HepG2 (cell line): ENCODE data around the gene PNKP. TPM values are rescaled to one million over a fixed set of nuclear protein-coding genes. Genes with fewer than 3 reads are reported as not detected.

Source experiments
- DNMT3B ChIP-seq: conservative IDR thresholded peaks from 2 replicates; pipeline ENCODE4 v1.6.1; 2016; ENCODE audit warnings: missing biosample characterization, control low read depth
- ERF ChIP-seq: IDR thresholded peaks from 2 replicates; pipeline ENCODE4 v1.6.1; 2018; ENCODE audit warnings: missing biosample characterization, missing genetic modification reagents
- GATAD2A ChIP-seq: IDR thresholded peaks from 2 replicates; pipeline ENCODE4 v1.6.1; 2016
- HOXA7 ChIP-seq: sonication (generic); formaldehyde crosslinking; IDR thresholded peaks from 2 replicates; pipeline ENCODE4 v1.8.1; 2022; ENCODE audit warnings: mild to moderate bottlenecking, missing genetic modification reagents, moderate library complexity
- LRRFIP1 ChIP-seq: sonication (generic); formaldehyde crosslinking; conservative IDR thresholded peaks from 2 replicates; pipeline ENCODE4 v1.4.0; 2020; ENCODE audit warnings: missing genetic modification reagents
- MAFK ChIP-seq, 2 experiments: IDR thresholded peaks in 1 of 2; conservative IDR thresholded peaks in 1 of 2; 2 replicates each; pipeline ENCODE4 v1.6.1; 2011; ENCODE audit warnings: improper control_type of control experiment in 2 of 2, low read length in 2 of 2
- NPAS2 ChIP-seq: sonication (generic); formaldehyde crosslinking; IDR thresholded peaks from 2 replicates; pipeline ENCODE4 v1.8.0; 2022; ENCODE audit warnings: mild to moderate bottlenecking, missing genetic modification reagents, borderline replicate concordance
- PHF8 ChIP-seq: sonication (generic); formaldehyde crosslinking; IDR thresholded peaks from 2 replicates; pipeline ENCODE4 v1.5.0; 2020; ENCODE audit warnings: missing genetic modification reagents
- PLSCR1 ChIP-seq: sonication (generic); formaldehyde crosslinking; IDR thresholded peaks from 2 replicates; pipeline ENCODE4 v1.5.0; 2020; ENCODE audit warnings: missing genetic modification reagents, mild to moderate bottlenecking, borderline replicate concordance
- PRDM15 ChIP-seq: sonication (generic); formaldehyde crosslinking; IDR thresholded peaks from 2 replicates; pipeline ENCODE4 v1.4.0; 2020; ENCODE audit warnings: missing genetic modification reagents
- PRMT3 ChIP-seq: sonication (generic); formaldehyde crosslinking; IDR thresholded peaks from 2 replicates; pipeline ENCODE4 v1.8.1; 2022; ENCODE audit warnings: low read depth, mild to moderate bottlenecking, moderate library complexity, missing genetic modification reagents, borderline replicate concordance
- RXRA ChIP-seq: sonication (generic); formaldehyde crosslinking; IDR thresholded peaks from 2 replicates; pipeline ENCODE4 v1.5.1; 2020; ENCODE audit warnings: missing genetic modification reagents
- STAG1 ChIP-seq: sonication (generic); formaldehyde crosslinking; IDR thresholded peaks from 2 replicates; pipeline ENCODE4 v1.4.0; 2020; ENCODE audit warnings: missing genetic modification reagents
- YEATS4 ChIP-seq: sonication (generic); formaldehyde crosslinking; IDR thresholded peaks from 2 replicates; pipeline ENCODE4 v1.4.0; 2020; ENCODE audit warnings: missing genetic modification reagents, borderline replicate concordance
- ZEB1 ChIP-seq: IDR thresholded peaks from 2 replicates; pipeline ENCODE4 v1.6.1; 2012; ENCODE audit warnings: mild to moderate bottlenecking, low read depth, inconsistent platforms; ENCODE audit not compliant: insufficient replicate concordance
- ZNF20 ChIP-seq: sonication (generic); formaldehyde crosslinking; IDR thresholded peaks from 2 replicates; pipeline ENCODE4 v1.4.0; 2020; ENCODE audit warnings: mild to moderate bottlenecking, moderate library complexity, missing genetic modification reagents
- ZNF574 ChIP-seq: sonication (generic); formaldehyde crosslinking; IDR thresholded peaks from 2 replicates; pipeline ENCODE4 v1.4.0; 2020; ENCODE audit warnings: missing genetic modification reagents
- ZNF616 ChIP-seq: sonication (generic); formaldehyde crosslinking; IDR thresholded peaks from 2 replicates; pipeline ENCODE4 v1.5.0; 2020; ENCODE audit warnings: low read depth, mild to moderate bottlenecking, missing genetic modification reagents
- ZNF660 ChIP-seq: sonication (generic); formaldehyde crosslinking; IDR thresholded peaks from 2 replicates; pipeline ENCODE4 v1.5.1; 2020; ENCODE audit warnings: mild to moderate bottlenecking, low read depth, missing genetic modification reagents, borderline replicate concordance
- ZNF709 ChIP-seq: sonication (generic); formaldehyde crosslinking; IDR thresholded peaks from 2 replicates; pipeline ENCODE4 v1.5.0; 2020; ENCODE audit warnings: mild to moderate bottlenecking, missing genetic modification reagents
- polyA plus RNA-seq, 8 experiments: library from polyadenylated mRNA; depleted of rRNA in 3 of 8; stranded (reverse) in 7 of 8; unstranded in 1 of 8; fragments of >200 nt; fragmentation: Illumina TruSeq in 4 of 8; extraction: Trizol in 4 of 8; gene quantifications; 2 replicates each; pipeline versions ENCODE4 v1.2.1 to v1.2.3, GENCODE V29; 2011 to 2016; ENCODE audit warnings: low read depth in 4 of 8, missing spikeins in 1 of 8, mixed read lengths in 1 of 8; ENCODE audit not compliant: insufficient read depth in 1 of 8
- total RNA-seq, 5 experiments: library from RNA; depleted of rRNA; stranded (reverse); fragments of >200 nt; fragmentation: Illumina TruSeq; extraction: Trizol; gene quantifications; 2 replicates each; pipeline ENCODE4 v1.2.3, GENCODE V29; 2016; ENCODE audit warnings: low read depth in 1 of 5

Gene PNKP
- total and polyA plus RNA-seq, 2 of the 13 experiments (the other 11 are each of a cell fraction or from before 2014, with no cell fraction given), result 12.7 to 27.1 TPM

- TF ChIP-seq ZNF660 (no peak), STAG1 (CRISPR knock-in tag) (no peak), ZNF20 (CRISPR knock-in tag) (no peak), ZEB1 (peak; percentile 72), HOXA7 (no peak), ZNF709 (CRISPR knock-in tag) (no peak), DNMT3B (CRISPR knock-in tag) (no peak), ERF (CRISPR knock-in tag) (0 out of 2 replicates have a peak, but pooled peaks have one; percentile 8), PHF8 (no peak), RXRA (CRISPR knock-in tag) (no peak), LRRFIP1 (no peak), PRMT3 (CRISPR knock-in tag) (no peak), ZNF616 (CRISPR knock-in tag) (no peak), PRDM15 (no peak), PLSCR1 (CRISPR knock-in tag) (no peak), NPAS2 (CRISPR knock-in tag) (no peak), GATAD2A (CRISPR knock-in tag) (no peak), ZNF574 (CRISPR knock-in tag) (no peak), YEATS4 (peak; percentile 9; the same call in 1 of the 2 replicates), MAFK (conservative IDR thresholded peaks at IDR 0.05 in 1 of 2, IDR thresholded peaks at IDR 0.05 in 1 of 2; ENCODE audit: low read length in 2 of 2) (no peak)
Measured at GRCh38 chr19:49869009-49869483, 1.7 kb upstream of the PNKP start (continued).
